Esophagus muscularis mucosa (tissue), 4 donors: Measurements from ENCODE around the gene DPYD. TPM values are rescaled to one million over a fixed set of nuclear protein-coding genes. Genes with fewer than 3 reads are reported as not detected.

Source experiments
- DNase-seq: peaks from one replicate; pipeline ENCODE4 v3.0.0-alpha.2; 2017; ENCODE audit errors: extremely low spot score
- H3K27ac ChIP-seq, 4 donors: fragments of 200-600 bp; sonication (generic); replicated peaks in 1 of 4; 1 replicate in 3 of 4; 2 replicates in 1 of 4; pipeline ENCODE4 v1.5.1; 2016 to 2019; ENCODE audit warnings: mild to moderate bottlenecking in 1 of 4
- H3K27me3 ChIP-seq, 4 donors: fragments of 200-600 bp; sonication (generic); one replicate each; pipeline versions ENCODE4 v1.5.1 to v1.6.0; 2016 to 2019
- H3K36me3 ChIP-seq, 4 donors: fragments of 200-600 bp; sonication (generic); one replicate each; pipeline ENCODE4 v1.5.1; 2016 to 2019
- H3K4me1 ChIP-seq, 4 donors: fragments of 200-600 bp; sonication (generic); one replicate each; pipeline ENCODE4 v1.5.1; 2016 to 2019
- H3K4me3 ChIP-seq, 4 donors: fragments of 200-600 bp; sonication (generic); 1 replicate in 2 of 4; 2 replicates in 2 of 4; pipeline ENCODE4 v1.5.1; 2016 to 2019; ENCODE audit warnings: mild to moderate bottlenecking in 4 of 4, moderate library complexity in 1 of 4
- H3K9me3 ChIP-seq, 4 donors: fragments of 200-600 bp; sonication (generic); 1 replicate in 3 of 4; 2 replicates in 1 of 4; pipeline ENCODE4 v1.5.1; 2016 to 2019
- CTCF ChIP-seq, 3 experiments: fragments of 200-600 bp in 2 of 3; fragments of 450-650 bp in 1 of 3; sonication (generic) in 2 of 3; IDR thresholded peaks; one replicate each; pipeline ENCODE4 v1.5.1; 2017 to 2019; ENCODE audit warnings: antibody characterized with exemption in 3 of 3, mild to moderate bottlenecking in 2 of 3, moderate library complexity in 1 of 3
- EP300 ChIP-seq: sonication (generic); formaldehyde crosslinking; IDR thresholded peaks from one replicate; pipeline ENCODE4 v1.6.1; 2017; ENCODE audit warnings: antibody characterized with exemption
- POLR2A ChIP-seq: fragments of 450-650 bp; IDR thresholded peaks from one replicate; pipeline ENCODE4 v1.6.1; 2017; ENCODE audit warnings: antibody characterized with exemption, moderate library complexity, mild to moderate bottlenecking, low read depth
- POLR2AphosphoS5 ChIP-seq, 2 donors: sonication (generic); formaldehyde crosslinking; IDR thresholded peaks; one replicate each; pipeline ENCODE4 v1.6.1; 2017; ENCODE audit warnings: antibody characterized with exemption in 2 of 2
- WGBS: methylation state at CpG from one replicate; pipeline ENCODE4 v1.1.5; 2018; 5-methylcytosine and 5-hydroxymethylcytosine counted together
- intact Hi-C: fragments of 100-400 bp; cut with DNase I; formaldehyde crosslinking; loops from one replicate; pipeline ENCODE4 v1.15.1; 2023
- total RNA-seq, 4 donors: library from RNA; depleted of rRNA; stranded (reverse); fragments of >200 nt; gene quantifications; one replicate each; pipeline versions ENCODE4 v1.1.0 to v1.2.1, GENCODE V29; 2016

Gene DPYD
- total RNA-seq, result 10 to 100 TPM; 31.1 to 36.6 (median 31.7) TPM

- H3K27me3 ChIP-seq, result no peaks in the 10 kb centered on the region
- TF ChIP-seq POLR2AphosphoS5 (IDR thresholded peaks at IDR 0.05) (peak; percentile 78 to 88), POLR2A (no peak), CTCF (IDR thresholded peaks at IDR 0.05) (no peak)
- H3K4me1 ChIP-seq, result peaks cover 10 to 44% (median 30%) of the 10 kb centered on the region in 4 donors
- DNase-seq, result peak; percentile 94
- 0% methylated on average over 20 of the region's 50 CpGs for WGBS
- peak within 1 kb of the TSS; percentile 87 to 97 (median 92) for H3K27ac ChIP-seq
- no peaks in the 10 kb centered on the region for H3K9me3 ChIP-seq
- peak within 1 kb of the TSS; percentile 67 to 98 (median 88) for H3K4me3 ChIP-seq
- intact Hi-C loops, result no loop called here
- H3K36me3 ChIP-seq, result no peaks in the 10 kb centered on the region
Measured at GRCh38 chr1:97920832-97921571, at the start of gene DPYD. Gene DPYD (minus strand): TSS chr1:97921034. CDS start chr1:97920922, 112 bp downstream.

GRCh38 chr1:97960470-97960869, 39.6 kb upstream of the DPYD start:
- Histone ChIP-seq H3K4me3 (no peak overlapping the region), H3K36me3 (no peaks in the 10 kb centered on the region), H3K4me1 (no peaks in the 10 kb centered on the region), H3K27ac (no peak overlapping the region), H3K27me3 (no peaks in the 10 kb centered on the region), H3K9me3 (no peaks in the 10 kb centered on the region)
- TF ChIP-seq POLR2AphosphoS5 (IDR thresholded peaks at IDR 0.05) (no peak), CTCF (IDR thresholded peaks at IDR 0.05) (no peak), EP300 (no peak), POLR2A (no peak)
- DNase-seq, result no peak
- intact Hi-C loops, result no loop called here

- H3K27ac ChIP-seq, result no peak overlapping the region
- no peaks in the 10 kb centered on the region for H3K4me1 ChIP-seq
- no peaks in the 10 kb centered on the region for H3K36me3 ChIP-seq
- no peak overlapping the region for H3K4me3 ChIP-seq
- intact Hi-C loops, result no loop called here
- 80% methylated on average over 3 of the region's 3 CpGs for WGBS
- DNase-seq, result no peak
- no peaks in the 10 kb centered on the region for H3K27me3 ChIP-seq
- no peaks in the 10 kb centered on the region for H3K9me3 ChIP-seq
- TF ChIP-seq EP300, result no peak
- no peak for TF ChIP-seq POLR2AphosphoS5 (IDR thresholded peaks at IDR 0.05)
- TF ChIP-seq POLR2A, result no peak
- TF ChIP-seq CTCF (IDR thresholded peaks at IDR 0.05), result no peak
Measured at GRCh38 chr1:97947695-97948094, 26.9 kb upstream of the DPYD start.

- H3K4me1 ChIP-seq, result no peaks in the 10 kb centered on the region
- TF ChIP-seq POLR2A, result no peak
- TF ChIP-seq POLR2AphosphoS5 (IDR thresholded peaks at IDR 0.05), result no peak
- TF ChIP-seq EP300, result no peak
- no peak for TF ChIP-seq CTCF (IDR thresholded peaks at IDR 0.05)
- DNase-seq, result no peak
- no peaks in the 10 kb centered on the region for H3K27me3 ChIP-seq
- intact Hi-C loops, result no loop called here
- H3K9me3 ChIP-seq, result no peaks in the 10 kb centered on the region
- H3K27ac ChIP-seq, result no peak overlapping the region
- H3K36me3 ChIP-seq, result no peaks in the 10 kb centered on the region
- 52% methylated on average over 4 of the region's 4 CpGs for WGBS
- no peak overlapping the region for H3K4me3 ChIP-seq
Measured at GRCh38 chr1:97943354-97943753, 22.5 kb upstream of the DPYD start.
